GM12865 (cell line): ENCODE results near the gene FBF1.

Source experiments
- DNase-seq: peaks from one replicate; pipeline ENCODE4 v3.0.0; 2010; ENCODE audit warnings: low read depth
- H3K4me3 ChIP-seq: 2 replicates; pipeline ENCODE4 v1.5.1; 2011; ENCODE audit warnings: mild to moderate bottlenecking, low read depth, low read length, control low read depth
- TF ChIP-seq, protein P1 (sequence below): IDR thresholded peaks from 2 replicates; pipeline ENCODE4 v1.5.1; 2011; ENCODE audit warnings: low read length, control low read depth, low read depth, inconsistent platforms; ENCODE audit not compliant: insufficient read depth; ENCODE audit errors: missing control alignments

Gene FBF1, protein sequence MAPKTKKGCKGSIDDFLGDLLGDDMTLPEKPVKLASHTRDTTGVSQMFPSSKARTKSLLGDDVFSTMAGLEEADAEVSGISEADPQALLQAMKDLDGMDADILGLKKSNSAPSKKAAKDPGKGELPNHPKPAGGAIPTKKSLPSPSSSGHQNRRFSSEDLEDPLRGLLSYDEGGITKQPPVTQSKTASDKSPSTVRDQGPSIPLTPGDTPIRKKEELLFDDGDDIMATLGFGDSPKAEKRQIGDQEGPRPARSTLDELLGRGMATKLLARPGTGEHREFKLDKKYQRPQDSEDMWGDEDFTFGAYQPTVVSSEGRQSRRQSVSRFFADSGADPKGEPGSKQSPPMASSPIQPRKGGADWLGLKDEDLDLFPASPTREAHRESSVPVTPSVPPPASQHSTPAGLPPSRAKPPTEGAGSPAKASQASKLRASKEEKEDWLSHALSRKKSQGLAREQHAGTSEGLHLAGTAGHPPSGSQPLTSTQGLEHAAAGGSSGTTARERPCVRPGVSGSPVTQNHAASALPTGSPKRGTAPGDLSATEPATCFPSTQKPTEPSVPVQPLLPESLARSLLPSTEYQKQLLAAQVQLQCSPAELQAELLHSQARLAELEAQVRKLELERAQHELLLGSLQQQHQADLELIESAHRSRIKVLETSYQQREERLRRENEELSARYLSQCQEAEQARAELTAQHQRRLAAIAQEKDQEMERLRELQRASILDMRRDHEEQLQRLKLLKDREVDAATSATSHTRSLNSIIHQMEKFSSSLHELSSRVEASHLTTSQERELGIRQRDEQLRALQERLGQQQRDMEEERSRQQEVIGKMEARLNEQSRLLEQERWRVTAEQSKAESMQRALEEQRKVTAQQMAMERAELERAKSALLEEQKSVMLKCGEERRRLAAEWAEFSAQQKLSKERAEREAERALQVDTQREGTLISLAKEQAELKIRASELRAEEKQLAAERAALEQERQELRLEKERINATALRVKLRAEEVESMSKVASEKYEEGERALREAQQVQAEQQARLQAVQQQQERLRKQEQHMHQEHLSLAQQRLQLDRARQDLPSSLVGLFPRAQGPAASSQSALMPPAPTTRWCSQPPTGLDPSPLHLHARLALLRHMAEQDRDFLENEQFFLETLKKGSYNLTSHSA

DNA sequence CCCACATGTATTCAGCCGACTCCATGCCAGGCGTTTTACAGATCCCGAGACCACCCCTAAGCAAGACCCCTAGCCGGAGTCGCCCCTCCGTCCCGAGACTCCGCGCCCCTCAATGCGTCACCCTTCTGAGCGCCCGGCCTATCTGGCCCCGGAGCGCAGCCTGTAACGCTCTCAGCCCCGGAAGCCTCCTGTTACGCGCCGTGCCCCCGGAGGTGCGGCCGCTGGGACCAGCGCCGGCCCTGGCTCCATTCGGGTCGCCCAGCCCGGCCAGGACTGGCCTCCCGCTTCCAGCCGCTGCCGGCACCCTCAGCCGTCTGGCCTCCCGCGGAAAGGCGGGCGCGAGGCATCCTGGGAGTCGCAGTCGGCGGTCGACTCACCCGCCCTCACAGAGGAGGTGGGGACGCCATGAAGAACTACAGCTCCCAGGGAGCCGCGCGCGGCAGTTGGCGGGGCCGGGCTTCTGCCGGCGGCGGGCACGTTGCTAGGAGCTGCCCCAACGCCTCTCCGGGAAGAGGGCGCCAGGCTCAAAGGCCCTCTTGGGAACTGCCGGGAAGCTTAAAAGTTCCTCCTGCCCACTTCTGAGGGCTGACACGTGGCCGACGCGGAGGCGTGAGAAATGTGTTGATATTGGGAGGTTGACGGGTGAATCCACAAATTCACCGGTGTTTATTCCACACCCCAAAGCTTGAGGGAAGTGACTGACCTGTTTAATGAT lies at the start of gene FBF1:
FBF1 (minus strand) TSS at position 316 of the 715 bp plus-strand sequence. CDS start 2,893 bp downstream, outside the sequence.
- DNase-seq = peak; percentile 93
- H3K4me3 ChIP-seq = peak within 1 kb of the TSS; percentile 71
- TF ChIP-seq, protein P1, sequence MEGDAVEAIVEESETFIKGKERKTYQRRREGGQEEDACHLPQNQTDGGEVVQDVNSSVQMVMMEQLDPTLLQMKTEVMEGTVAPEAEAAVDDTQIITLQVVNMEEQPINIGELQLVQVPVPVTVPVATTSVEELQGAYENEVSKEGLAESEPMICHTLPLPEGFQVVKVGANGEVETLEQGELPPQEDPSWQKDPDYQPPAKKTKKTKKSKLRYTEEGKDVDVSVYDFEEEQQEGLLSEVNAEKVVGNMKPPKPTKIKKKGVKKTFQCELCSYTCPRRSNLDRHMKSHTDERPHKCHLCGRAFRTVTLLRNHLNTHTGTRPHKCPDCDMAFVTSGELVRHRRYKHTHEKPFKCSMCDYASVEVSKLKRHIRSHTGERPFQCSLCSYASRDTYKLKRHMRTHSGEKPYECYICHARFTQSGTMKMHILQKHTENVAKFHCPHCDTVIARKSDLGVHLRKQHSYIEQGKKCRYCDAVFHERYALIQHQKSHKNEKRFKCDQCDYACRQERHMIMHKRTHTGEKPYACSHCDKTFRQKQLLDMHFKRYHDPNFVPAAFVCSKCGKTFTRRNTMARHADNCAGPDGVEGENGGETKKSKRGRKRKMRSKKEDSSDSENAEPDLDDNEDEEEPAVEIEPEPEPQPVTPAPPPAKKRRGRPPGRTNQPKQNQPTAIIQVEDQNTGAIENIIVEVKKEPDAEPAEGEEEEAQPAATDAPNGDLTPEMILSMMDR = peak; percentile 2

DNA sequence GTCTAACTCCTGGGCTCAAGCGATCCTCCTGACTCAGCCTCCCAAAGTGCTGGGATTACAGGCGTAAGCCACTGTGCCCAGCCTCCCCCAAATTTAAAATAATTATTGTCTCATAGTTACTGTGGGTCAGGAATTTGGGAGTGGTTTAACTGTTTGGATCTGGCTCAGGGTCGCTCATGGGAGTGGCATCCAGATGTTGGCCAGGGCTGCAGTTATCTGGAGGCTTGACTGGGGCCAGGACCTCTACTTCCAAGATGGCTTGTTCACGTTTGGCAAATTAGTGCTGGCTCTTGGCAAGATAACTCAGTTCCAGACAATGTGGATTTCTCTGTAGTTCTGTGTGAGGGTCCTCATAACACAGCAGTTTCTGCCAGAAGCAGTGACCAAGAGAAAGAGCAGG lies 46.2 kb upstream of the FBF1 start:
- H3K4me3 ChIP-seq = no peak overlapping the region
- TF ChIP-seq, protein P1 = no peak
- DNase-seq = no peak

DNA sequence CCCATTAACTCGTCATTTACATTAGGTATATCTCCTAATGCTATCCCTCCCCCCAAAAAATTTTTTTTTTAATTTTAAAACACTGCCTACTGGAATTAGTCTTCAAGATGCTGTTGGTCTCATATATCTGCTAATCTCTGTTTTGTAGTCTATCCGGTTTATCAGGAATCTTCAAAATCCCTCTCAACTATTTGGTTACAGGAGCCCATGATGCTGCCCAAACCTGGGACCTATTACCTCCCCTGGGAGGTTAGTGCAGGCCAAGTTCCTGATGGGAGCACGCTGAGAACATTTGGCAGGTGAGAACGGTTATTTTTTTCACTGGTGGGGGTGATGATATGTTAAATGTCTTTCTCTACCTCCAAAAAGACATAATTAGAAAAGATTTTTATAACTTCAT lies 45.1 kb upstream of the FBF1 start:
- TF ChIP-seq, protein P1 = no peak
- no peak for DNase-seq
- H3K4me3 ChIP-seq = no peak overlapping the region

DNA sequence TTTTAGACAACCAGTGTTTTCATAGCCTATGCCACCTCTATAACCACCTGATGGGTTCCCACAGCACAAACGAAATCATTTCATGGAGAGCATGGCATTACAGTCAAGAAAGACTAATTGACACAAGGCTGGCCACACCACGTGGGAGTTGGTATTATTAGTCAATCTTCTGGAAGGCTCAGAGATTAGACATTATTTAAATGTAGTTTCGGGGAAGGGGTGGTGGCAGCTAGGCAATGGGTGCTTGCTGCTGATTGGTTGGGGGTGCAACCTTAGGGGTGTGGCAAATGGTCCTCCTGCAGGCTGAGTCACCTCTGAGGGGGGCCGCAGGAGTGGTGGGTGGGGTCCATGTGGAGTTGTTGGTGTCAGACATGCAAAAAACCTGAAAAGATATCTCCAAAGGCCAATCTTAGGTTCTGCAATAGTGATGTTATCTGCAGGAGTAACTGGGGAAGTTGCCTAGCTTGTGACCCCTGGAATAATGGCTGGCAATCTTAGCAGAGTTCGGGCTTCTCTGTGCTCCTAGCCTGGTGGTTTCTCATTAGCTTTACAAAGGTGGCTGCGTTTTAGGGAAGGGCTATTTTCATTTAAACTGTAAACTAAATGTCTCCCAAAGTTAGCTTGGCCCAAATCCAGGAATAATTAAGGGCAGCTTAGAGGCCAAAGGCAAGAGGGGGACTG lies 42.8 kb upstream of the FBF1 start:
- TF ChIP-seq, protein P1 = no peak
- DNase-seq = no peak
- no peak overlapping the region for H3K4me3 ChIP-seq

DNA sequence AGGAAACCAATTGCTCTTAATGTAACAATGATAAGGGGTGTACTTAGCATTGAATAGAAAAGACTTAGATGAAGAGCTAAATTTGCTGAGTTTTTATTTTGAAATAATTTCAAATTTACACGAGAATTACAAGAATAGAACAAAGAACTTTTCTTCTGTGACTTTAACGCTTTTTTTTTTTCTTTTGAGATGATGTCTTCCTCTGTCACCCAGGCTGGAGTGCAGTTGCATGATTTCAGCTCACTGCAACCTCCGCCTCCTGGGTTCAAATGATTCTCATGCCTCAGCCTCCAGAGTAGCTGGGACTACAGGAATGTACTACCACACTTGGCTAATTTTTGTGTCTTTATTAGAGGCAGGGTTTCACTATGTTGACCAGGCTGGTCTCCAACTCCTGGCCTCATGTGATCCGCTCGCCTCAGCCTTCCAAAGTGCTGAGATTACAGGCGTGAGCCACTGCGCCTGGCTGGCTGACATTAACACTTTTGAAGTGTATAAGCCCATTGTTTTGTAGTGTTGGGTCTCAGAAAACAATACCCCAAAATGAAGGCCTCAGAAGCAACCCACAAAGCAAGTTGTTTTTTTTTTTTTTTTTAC lies 40.3 kb upstream of the FBF1 start:
- no peak for DNase-seq
- H3K4me3 ChIP-seq = no peak overlapping the region
- TF ChIP-seq, protein P1 = no peak
